Panc1 (cell line): Measurements from ENCODE around the gene HPCAL1. TPM values are rescaled to one million over a fixed set of nuclear protein-coding genes. Genes with fewer than 3 reads are reported as not detected.

Experiments
- ATAC-seq: fragments of 200-7000 bp; cut with Tn5 transposase; 2 replicates; pipeline ENCODE4 v1.9.1; 2020; ENCODE audit warnings: mild to moderate bottlenecking, moderate library complexity
- BruUV-seq: library from RNA; stranded (reverse); fragments of 400-500 nt; replicated peaks from 2 replicates; lab custom pipeline; 2021; lab: Mats Ljungman, UMichigan
- CTCF ChIA-PET: fragments of 300-600 bp; sonication (Branson Sonifier 250); formaldehyde crosslinking; loops from one replicate; lab custom pipeline; 2022; ENCODE audit warnings: antibody characterized with exemption; lab: Charles Lee
- POLR2A ChIA-PET: fragments of 300-600 bp; sonication (Branson Sonifier 250); formaldehyde crosslinking; loops from one replicate; lab custom pipeline; 2022; ENCODE audit warnings: antibody characterized with exemption; lab: Charles Lee
- DNase-seq: peaks from one replicate; pipeline ENCODE4 v3.0.0-alpha.2; 2010; ENCODE audit warnings: low read depth, low spot score
- H3K27ac ChIP-seq: 2 replicates; pipeline ENCODE4 v1.5.1; 2011; ENCODE audit warnings: mild to moderate bottlenecking, low read length, inconsistent platforms
- H3K27me3 ChIP-seq: fragments of 200-500 bp; sonication (Bioruptor generic); 2 replicates; pipeline ENCODE4 v1.6.0; 2014; ENCODE audit warnings: low read length, inconsistent platforms; ENCODE audit not compliant: control insufficient read depth, insufficient read depth
- H3K36me3 ChIP-seq: fragments of 200-500 bp; sonication (Bioruptor generic); 2 replicates; pipeline ENCODE4 v1.5.1; 2014; ENCODE audit warnings: inconsistent platforms, mild to moderate bottlenecking, low read length, moderate library complexity; ENCODE audit not compliant: control insufficient read depth, insufficient read depth
- H3K4me1 ChIP-seq: 2 replicates; pipeline ENCODE4 v1.5.1; 2011; ENCODE audit warnings: inconsistent platforms, mild to moderate bottlenecking, low read length, moderate library complexity; ENCODE audit not compliant: control insufficient read depth, insufficient read depth
- H3K4me3 ChIP-seq, 2 experiments: 2 replicates each; pipeline ENCODE4 v1.5.1; 2011 to 2012; ENCODE audit warnings: low read depth in 2 of 2, low read length in 2 of 2, mild to moderate bottlenecking in 2 of 2, inconsistent platforms in 1 of 2, moderate library complexity in 1 of 2
- H3K9me3 ChIP-seq: fragments of 200-500 bp; sonication (Bioruptor generic); 2 replicates; pipeline ENCODE4 v1.5.1; 2014; ENCODE audit warnings: low read depth, mild to moderate bottlenecking, inconsistent platforms, low read length, moderate library complexity; ENCODE audit not compliant: control insufficient read depth, insufficient read depth
- CTCF ChIP-seq: fragments of 450-650 bp; IDR thresholded peaks from 2 replicates; pipeline ENCODE4 v1.5.1; 2017; ENCODE audit warnings: mild to moderate bottlenecking
- POLR2AphosphoS5 ChIP-seq: IDR thresholded peaks from 2 replicates; pipeline ENCODE4 v1.6.1; 2012; ENCODE audit warnings: mild to moderate bottlenecking, low read depth, low read length, moderate library complexity
- REST ChIP-seq, 2 experiments: IDR thresholded peaks; 2 replicates each; pipeline ENCODE4 v1.6.1; 2011 to 2012; ENCODE audit warnings: low read depth in 2 of 2, control low read depth in 1 of 2, low read length in 1 of 2, mild to moderate bottlenecking in 1 of 2, moderate library complexity in 1 of 2; ENCODE audit not compliant: insufficient read depth in 1 of 2
- SIN3A ChIP-seq: IDR thresholded peaks from 2 replicates; pipeline ENCODE4 v1.6.1; 2012; ENCODE audit warnings: low read depth, mild to moderate bottlenecking, low read length, moderate library complexity, borderline replicate concordance; ENCODE audit not compliant: insufficient read depth
- TCF7L2 ChIP-seq: IDR thresholded peaks from 2 replicates; pipeline ENCODE4 v1.6.1; 2011; ENCODE audit warnings: mild to moderate bottlenecking, low read depth, low read length, inconsistent platforms
- in situ Hi-C: cut with HindIII; loops from 2 replicates; pipeline ENCODE4 v1.10.0; 2016; ENCODE audit warnings: low sequenced_read_pairs, low pct_unique_long_range_greater_than_20kb
- intact Hi-C: fragments of 100-400 bp; cut with micrococcal nuclease; formaldehyde crosslinking; loops from one replicate; pipeline ENCODE4 v1.10.0; 2022; ENCODE audit not compliant: unreplicated experiment
- total RNA-seq: library from RNA; stranded (reverse); gene quantifications from one replicate; pipeline ENCODE4 v1.2.1, GENCODE V29; 2021; ENCODE audit not compliant: unreplicated experiment

HPCAL1 gene
- total RNA-seq, 1 experiment from 2014 or later: 234 TPM

GRCh38 chr2:10473121-10473756 lies 170.5 kb downstream of the HPCAL1 start:
- intact Hi-C loops: no loop called here
- TF ChIP-seq POLR2AphosphoS5 (no peak), SIN3A (no peak), REST (IDR thresholded peaks at IDR 0.05; ENCODE audit: insufficient read depth in 1 of 2, low read depth in 2 of 2, low read length in 1 of 2) (no peak)
- Histone ChIP-seq H3K4me1 (no peaks in the 10 kb centered on the region), H3K27me3 (no peaks in the 10 kb centered on the region), H3K27ac (no peak overlapping the region), H3K4me3 (no peak overlapping the region), H3K36me3 (no peaks in the 10 kb centered on the region), H3K9me3 (no peaks in the 10 kb centered on the region)
- in situ Hi-C loops: no loop called here
- ChIA-PET POLR2A (interaction anchor here (1.7 kb wide), 1 partner anchor 24 kb away, joined by 3 read pairs; no protein-coding TSS in a partner anchor), CTCF (interaction anchor here (0.6 kb wide), 1 partner anchor 21 kb away, joined by 4 read pairs; no protein-coding TSS in a partner anchor)
- ATAC-seq (no peak), DNase-seq (no peak)
- BruUV-seq: no TSS peak

GRCh38 chr2:10475221-10475722 lies 172.6 kb downstream of the HPCAL1 start:
- H3K27me3 ChIP-seq: no peaks in the 10 kb centered on the region
- no peaks in the 10 kb centered on the region for H3K4me1 ChIP-seq
- no peaks in the 10 kb centered on the region for H3K9me3 ChIP-seq
- intact Hi-C loops (no loop called here), in situ Hi-C loops (no loop called here)
- ChIA-PET POLR2A (no interaction called here), CTCF (no interaction called here)
- BruUV-seq: no TSS peak
- TF ChIP-seq TCF7L2: no peak
- no peak for TF ChIP-seq CTCF
- TF ChIP-seq SIN3A: no peak
- TF ChIP-seq POLR2AphosphoS5: no peak
- no peak for TF ChIP-seq REST (IDR thresholded peaks at IDR 0.05; ENCODE audit: insufficient read depth in 1 of 2, low read depth in 2 of 2, low read length in 1 of 2)
- no peak for ATAC-seq
- DNase-seq: no peak
- no peak overlapping the region for H3K4me3 ChIP-seq
- H3K36me3 ChIP-seq: no peaks in the 10 kb centered on the region
- H3K27ac ChIP-seq: no peak overlapping the region
